ENCODE results near the gene PDLIM4.

Gene PDLIM4

GRCh38 chr5:132227485-132228240 lies 29.8 kb upstream of the PDLIM4 start, which contains the start of gene P4HA2:
Gene P4HA2, minus strand, starts transcription at chr5:132227853. Its CDS starts 9,227 bp downstream, at chr5:132218626.
- peak; percentile 74 for DNase-seq

GRCh38 chr5:132228241-132229035 lies 29.1 kb upstream of the PDLIM4 start:
- no peak for DNase-seq

- DNase-seq, result no peak
Measured at GRCh38 chr5:132229236-132229635, 28.3 kb upstream of the PDLIM4 start.

- DNase-seq, result no peak
Measured at GRCh38 chr5:132230871-132231270, 26.6 kb upstream of the PDLIM4 start.

- no peak for DNase-seq
Measured at GRCh38 chr5:132232465-132232864, 25.0 kb upstream of the PDLIM4 start.

GRCh38 chr5:132233081-132233480 lies 24.4 kb upstream of the PDLIM4 start:
- DNase-seq, result no peak

GRCh38 chr5:132233811-132234683 lies 23.4 kb upstream of the PDLIM4 start:
- no peak for DNase-seq

GRCh38 chr5:132234684-132235062 lies 22.8 kb upstream of the PDLIM4 start:
- no peak for DNase-seq

GRCh38 chr5:132235340-132235739 lies 22.2 kb upstream of the PDLIM4 start:
- DNase-seq, result no peak

GRCh38 chr5:132237141-132237540 lies 20.4 kb upstream of the PDLIM4 start:
- no peak for DNase-seq

- DNase-seq, result no peak
Measured at GRCh38 chr5:132237670-132238069, 19.8 kb upstream of the PDLIM4 start.

GRCh38 chr5:132238169-132238744 lies 19.2 kb upstream of the PDLIM4 start:
- DNase-seq, result peak; percentile 40

GRCh38 chr5:132238901-132239500 lies 18.5 kb upstream of the PDLIM4 start:
- no peak for DNase-seq

- DNase-seq, result no peak
Measured at GRCh38 chr5:132239776-132240175, 17.7 kb upstream of the PDLIM4 start.

GRCh38 chr5:132243366-132243977 lies 14.0 kb upstream of the PDLIM4 start:
- no peak for DNase-seq

GRCh38 chr5:132245593-132245992 lies 11.9 kb upstream of the PDLIM4 start:
- no peak for DNase-seq

- no peak for DNase-seq
Measured at GRCh38 chr5:132246806-132247205, 10.7 kb upstream of the PDLIM4 start.

GRCh38 chr5:132250547-132250946 lies 6.9 kb upstream of the PDLIM4 start:
- no peak for DNase-seq

GRCh38 chr5:132251220-132251725 lies 6.2 kb upstream of the PDLIM4 start:
- DNase-seq, result no peak

GRCh38 chr5:132253008-132253441 lies 4.5 kb upstream of the PDLIM4 start:
- peak; percentile 64 for DNase-seq

GRCh38 chr5:132253452-132254320 lies 3.8 kb upstream of the PDLIM4 start:
- no peak for DNase-seq

All from NCI-H345 (cell line).